ENCODE results near the gene MYO9B. TPM values are rescaled to one million over a fixed set of nuclear protein-coding genes. Genes with fewer than 3 reads are reported as not detected.

The MYO9B gene
- total RNA-seq, 5 donors from 2014 or later (not counting 1 experiment from before 2014, with no cell fraction given) = 185 to 220 (median 202) TPM

DNA sequence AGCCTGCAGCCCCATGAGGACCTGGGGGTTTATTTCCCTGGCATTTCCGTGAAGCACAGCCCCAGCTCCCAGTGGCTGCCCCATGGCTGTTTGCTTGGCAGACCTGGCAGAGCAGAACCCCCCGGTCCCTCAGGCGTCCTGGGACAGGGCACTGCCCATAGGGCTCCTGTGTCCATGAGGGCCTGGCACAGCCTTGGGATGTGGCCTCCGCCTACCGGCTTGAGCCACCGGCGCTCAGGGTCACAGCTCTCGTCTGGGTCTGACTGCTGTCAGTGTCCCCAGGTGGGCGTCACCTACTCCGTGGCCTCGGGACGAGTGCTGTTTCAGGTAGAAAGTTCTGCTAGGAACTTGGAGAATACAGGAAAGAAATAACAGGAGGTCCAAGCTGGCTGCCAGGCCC, 52.8 kb downstream of the MYO9B start:
- Histone ChIP-seq H3K36me3 (ENCODE audit: control insufficient read depth in 2 of 2, extremely low read depth in 1 of 2, insufficient read depth in 1 of 2, low read length in 1 of 2) (peaks cover 0 to 3% of the 10 kb centered on the region in 2 donors), H3K27ac (ENCODE audit: low read length) (no peak overlapping the region), H3K4me1 (ENCODE audit: control insufficient read depth in 1 of 2, extremely low read depth in 1 of 2, insufficient read depth in 2 of 2, low read length in 2 of 2) (peaks cover 21 to 63% of the 10 kb centered on the region in 2 experiments), H3K27me3 (replicated peaks in 1 of 2; ENCODE audit: control insufficient read depth in 2 of 2, extremely low read depth in 1 of 2, insufficient read depth in 2 of 2, low read length in 1 of 2) (no peaks in the 10 kb centered on the region), H3K9me3 (no peaks in the 10 kb centered on the region), H3K4me3 (ENCODE audit: control insufficient read depth in 1 of 2, extremely low read depth in 1 of 2, low read length in 1 of 2) (no peak overlapping the region)
- no peak overlapping the region for H3K4me3 Mint-ChIP-seq
- H3K9me3 Mint-ChIP-seq = no peaks in the 10 kb centered on the region
- ATAC-seq (replicated peaks in 1 of 4) (no peak), DNase-seq (no peak)
- over 99% methylated on average over 12 of the region's 12 CpGs for WGBS (ENCODE audit: insufficient coverage)
- peaks cover 36 to 59% (median 42%) of the 10 kb centered on the region in 3 donors for H3K4me1 Mint-ChIP-seq
- peak overlapping the region in 1 of 2 donors; percentile 65 for H3K27ac Mint-ChIP-seq
- POLR2A ChIA-PET = no interaction called here
- CTCF ChIA-PET = interaction anchor here in 1 of 2 donors (0.5 kb wide), 1 partner anchor 42 kb away, joined by 4 read pairs; no protein-coding TSS in a partner anchor
- H3K36me3 Mint-ChIP-seq = no peaks in the 10 kb centered on the region
- H3K27me3 Mint-ChIP-seq = no peaks in the 10 kb centered on the region

GRCh38 chr19:17128820-17129219, 53.2 kb downstream of the MYO9B start:
- peaks cover 40 to 55% (median 44%) of the 10 kb centered on the region in 3 donors for H3K4me1 Mint-ChIP-seq
- WGBS (ENCODE audit: insufficient coverage) = 97% methylated on average over 5 of the region's 9 CpGs
- H3K27me3 ChIP-seq (replicated peaks in 1 of 2; ENCODE audit: control insufficient read depth in 2 of 2, extremely low read depth in 1 of 2, insufficient read depth in 2 of 2, low read length in 1 of 2) = no peaks in the 10 kb centered on the region
- H3K27ac ChIP-seq (ENCODE audit: low read length) = no peak overlapping the region
- POLR2A ChIA-PET = no interaction called here
- peaks cover 21 to 59% of the 10 kb centered on the region in 2 experiments for H3K4me1 ChIP-seq (ENCODE audit: control insufficient read depth in 1 of 2, extremely low read depth in 1 of 2, insufficient read depth in 2 of 2, low read length in 2 of 2)
- H3K36me3 Mint-ChIP-seq = no peaks in the 10 kb centered on the region
- H3K27me3 Mint-ChIP-seq = no peaks in the 10 kb centered on the region
- H3K36me3 ChIP-seq (ENCODE audit: control insufficient read depth in 2 of 2, extremely low read depth in 1 of 2, insufficient read depth in 1 of 2, low read length in 1 of 2) = peaks cover 0 to 3% of the 10 kb centered on the region in 2 donors
- CTCF ChIA-PET = interaction anchor here in 1 of 2 donors (0.5 kb wide), 1 partner anchor 42 kb away, joined by 4 read pairs; no protein-coding TSS in a partner anchor
- ATAC-seq (replicated peaks in 1 of 4) (no peak), DNase-seq (no peak)
- no peaks in the 10 kb centered on the region for H3K9me3 Mint-ChIP-seq
- H3K9me3 ChIP-seq = no peaks in the 10 kb centered on the region
- no peak overlapping the region for H3K4me3 ChIP-seq (ENCODE audit: control insufficient read depth in 1 of 2, extremely low read depth in 1 of 2, low read length in 1 of 2)
- no peak overlapping the region for H3K4me3 Mint-ChIP-seq
- peak overlapping the region; percentile 28 to 65 for H3K27ac Mint-ChIP-seq

- no peaks in the 10 kb centered on the region for H3K27me3 Mint-ChIP-seq
- 89% methylated on average over 8 of the region's 12 CpGs for WGBS (ENCODE audit: insufficient coverage)
- DNase-seq (no peak), ATAC-seq (replicated peaks in 1 of 4) (no peak)
- Histone ChIP-seq H3K4me1 (ENCODE audit: control insufficient read depth in 1 of 2, extremely low read depth in 1 of 2, insufficient read depth in 2 of 2, low read length in 2 of 2) (peaks cover 20 to 53% of the 10 kb centered on the region in 2 experiments), H3K4me3 (ENCODE audit: control insufficient read depth in 1 of 2, extremely low read depth in 1 of 2, low read length in 1 of 2) (no peak overlapping the region), H3K9me3 (no peaks in the 10 kb centered on the region), H3K27ac (ENCODE audit: low read length) (no peak overlapping the region), H3K27me3 (replicated peaks in 1 of 2; ENCODE audit: control insufficient read depth in 2 of 2, extremely low read depth in 1 of 2, insufficient read depth in 2 of 2, low read length in 1 of 2) (no peaks in the 10 kb centered on the region), H3K36me3 (ENCODE audit: control insufficient read depth in 2 of 2, extremely low read depth in 1 of 2, insufficient read depth in 1 of 2, low read length in 1 of 2) (peaks cover 0 to 3% of the 10 kb centered on the region in 2 donors)
- H3K4me3 Mint-ChIP-seq = no peak overlapping the region
- POLR2A ChIA-PET = no interaction called here
- no peaks in the 10 kb centered on the region for H3K9me3 Mint-ChIP-seq
- H3K4me1 Mint-ChIP-seq = peaks cover 37 to 53% (median 44%) of the 10 kb centered on the region in 3 donors
- CTCF ChIA-PET = no interaction called here
- H3K36me3 Mint-ChIP-seq = peaks cover 3% of the 10 kb centered on the region
- H3K27ac Mint-ChIP-seq = peak overlapping the region in 1 of 2 donors; percentile 73
Measured at GRCh38 chr19:17129377-17129776, 53.8 kb downstream of the MYO9B start.

DNA sequence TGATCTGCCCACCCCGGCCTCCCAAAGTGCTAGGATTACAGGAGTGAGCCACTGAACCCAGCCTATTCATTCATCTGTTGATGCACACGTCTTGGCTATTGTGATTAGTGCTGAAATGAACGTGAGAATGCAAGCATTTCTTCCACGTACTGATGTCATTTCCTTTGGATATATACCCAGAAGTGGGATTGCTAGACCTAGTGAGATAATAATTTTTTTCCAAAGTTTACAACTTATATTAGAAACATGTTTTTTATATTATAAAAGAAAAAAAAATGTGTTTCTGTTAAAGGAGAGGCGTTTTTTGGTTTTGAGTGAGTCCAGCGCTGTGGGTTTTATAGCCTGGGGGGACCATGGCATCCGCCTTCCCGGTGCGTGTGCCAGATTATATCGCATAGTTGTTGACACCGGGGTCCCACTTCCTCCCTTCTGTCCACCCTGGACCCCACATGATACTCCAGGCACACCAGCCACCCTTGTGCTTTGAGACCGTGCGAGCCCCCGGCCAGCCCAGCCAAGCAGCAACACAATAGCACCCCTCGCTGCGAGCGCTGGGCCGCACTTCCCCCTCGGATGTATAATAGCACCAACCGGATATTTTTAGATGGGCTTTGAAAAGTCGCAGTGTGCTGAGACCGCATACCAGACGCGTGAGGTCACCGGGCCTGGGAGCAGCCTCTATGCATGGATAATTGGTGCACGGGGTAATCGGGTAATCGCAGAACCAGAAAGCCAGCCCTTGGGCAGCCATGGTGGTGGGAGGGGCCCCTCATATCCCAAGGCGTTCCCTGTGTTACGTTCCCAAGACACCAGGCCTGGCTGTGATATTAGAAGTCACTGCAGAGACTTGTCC, 59.6 kb downstream of the MYO9B start:
- ATAC-seq (replicated peaks in 1 of 4) = peak; percentile 73 to 93 (median 89)
- DNase-seq = peak in 34 of 35 experiments; percentile 9 to 64 (median 40)
- Mint-ChIP-seq H3K27me3 (no peaks in the 10 kb centered on the region), H3K4me3 (peak overlapping the region; percentile 50 to 69 (median 54)), H3K27ac (peak overlapping the region in 1 of 2 donors; percentile 68), H3K4me1 (peaks cover 19 to 25% (median 19%) of the 10 kb centered on the region in 3 donors), H3K36me3 (peaks cover 5% of the 10 kb centered on the region), H3K9me3 (no peaks in the 10 kb centered on the region)
- Histone ChIP-seq H3K27ac (ENCODE audit: low read length) (peak overlapping the region; percentile 15), H3K4me3 (ENCODE audit: control insufficient read depth in 1 of 2, extremely low read depth in 1 of 2, low read length in 1 of 2) (no peak overlapping the region), H3K9me3 (no peaks in the 10 kb centered on the region), H3K36me3 (ENCODE audit: control insufficient read depth in 2 of 2, extremely low read depth in 1 of 2, insufficient read depth in 1 of 2, low read length in 1 of 2) (peaks cover 0 to 10% of the 10 kb centered on the region in 2 donors), H3K4me1 (ENCODE audit: control insufficient read depth in 1 of 2, extremely low read depth in 1 of 2, insufficient read depth in 2 of 2, low read length in 2 of 2) (peaks cover 0 to 18% of the 10 kb centered on the region in 2 experiments), H3K27me3 (replicated peaks in 1 of 2; ENCODE audit: control insufficient read depth in 2 of 2, extremely low read depth in 1 of 2, insufficient read depth in 2 of 2, low read length in 1 of 2) (no peaks in the 10 kb centered on the region)
- POLR2A ChIA-PET = no interaction called here
- CTCF ChIA-PET = no interaction called here
- 34% methylated on average over 26 of the region's 30 CpGs for WGBS (ENCODE audit: insufficient coverage)

GRCh38 chr19:17136021-17136420, 60.4 kb downstream of the MYO9B start:
- 96% methylated on average over 6 of the region's 9 CpGs for WGBS (ENCODE audit: insufficient coverage)
- Histone ChIP-seq H3K27ac (ENCODE audit: low read length) (no peak overlapping the region), H3K9me3 (no peaks in the 10 kb centered on the region), H3K4me1 (ENCODE audit: control insufficient read depth in 1 of 2, extremely low read depth in 1 of 2, insufficient read depth in 2 of 2, low read length in 2 of 2) (peaks cover 0 to 18% of the 10 kb centered on the region in 2 experiments), H3K4me3 (ENCODE audit: control insufficient read depth in 1 of 2, extremely low read depth in 1 of 2, low read length in 1 of 2) (no peak overlapping the region), H3K36me3 (ENCODE audit: control insufficient read depth in 2 of 2, extremely low read depth in 1 of 2, insufficient read depth in 1 of 2, low read length in 1 of 2) (peaks cover 0 to 10% of the 10 kb centered on the region in 2 donors), H3K27me3 (replicated peaks in 1 of 2; ENCODE audit: control insufficient read depth in 2 of 2, extremely low read depth in 1 of 2, insufficient read depth in 2 of 2, low read length in 1 of 2) (no peaks in the 10 kb centered on the region)
- no peak overlapping the region for H3K4me3 Mint-ChIP-seq
- H3K27me3 Mint-ChIP-seq = no peaks in the 10 kb centered on the region
- no peak for DNase-seq
- no peak overlapping the region for H3K27ac Mint-ChIP-seq
- no peaks in the 10 kb centered on the region for H3K9me3 Mint-ChIP-seq
- no peak for ATAC-seq (replicated peaks in 1 of 4)
- ChIA-PET CTCF (interaction anchor here in 1 of 2 donors (0.5 kb wide), 1 partner anchor 400 kb away, joined by 4 read pairs; no protein-coding TSS in a partner anchor), POLR2A (no interaction called here)
- peaks cover 5% of the 10 kb centered on the region for H3K36me3 Mint-ChIP-seq
- peaks cover 16 to 22% (median 19%) of the 10 kb centered on the region in 3 donors for H3K4me1 Mint-ChIP-seq

GRCh38 chr19:17136617-17137016, 61.0 kb downstream of the MYO9B start:
- Histone ChIP-seq H3K27me3 (replicated peaks in 1 of 2; ENCODE audit: control insufficient read depth in 2 of 2, extremely low read depth in 1 of 2, insufficient read depth in 2 of 2, low read length in 1 of 2) (no peaks in the 10 kb centered on the region), H3K9me3 (no peaks in the 10 kb centered on the region), H3K4me1 (ENCODE audit: control insufficient read depth in 1 of 2, extremely low read depth in 1 of 2, insufficient read depth in 2 of 2, low read length in 2 of 2) (peaks cover 0 to 16% of the 10 kb centered on the region in 2 experiments), H3K36me3 (ENCODE audit: control insufficient read depth in 2 of 2, extremely low read depth in 1 of 2, insufficient read depth in 1 of 2, low read length in 1 of 2) (peaks cover 5 to 15% of the 10 kb centered on the region in 2 donors), H3K4me3 (ENCODE audit: control insufficient read depth in 1 of 2, extremely low read depth in 1 of 2, low read length in 1 of 2) (no peak overlapping the region), H3K27ac (ENCODE audit: low read length) (no peak overlapping the region)
- WGBS (ENCODE audit: insufficient coverage) = no CpG with 5 or more reads among the region's 11 CpGs
- Mint-ChIP-seq H3K9me3 (no peaks in the 10 kb centered on the region), H3K27me3 (no peaks in the 10 kb centered on the region), H3K4me1 (peaks cover 15 to 25% (median 22%) of the 10 kb centered on the region in 3 donors), H3K27ac (peak overlapping the region in 1 of 2 donors; percentile 6), H3K36me3 (peaks cover 5% of the 10 kb centered on the region), H3K4me3 (no peak overlapping the region)
- ATAC-seq (replicated peaks in 1 of 4) (no peak), DNase-seq (no peak)
- ChIA-PET POLR2A (interaction anchor here in 1 of 2 donors (0.7 kb wide), 1 partner anchor 1736 kb away, joined by 7 read pairs; no protein-coding TSS in a partner anchor), CTCF (interaction anchor here in 1 of 2 donors (0.5 kb wide), 1 partner anchor 400 kb away, joined by 4 read pairs; no protein-coding TSS in a partner anchor)

Measured in T-cell (primary cell).